COLO668 (cell line): ENCODE measurements around the gene HPGD.
A peak's percentile ranks its signal among the peaks of the same experiment; 100 is the strongest.
"Not testable (repeated sequence)": the region's sequence is repeated elsewhere in the genome, so short reads cannot be mapped to it uniquely, and the experiment has no call there.

Source experiments
- DNase-seq: peaks from one replicate; lab custom pipeline; 2025; ENCODE audit not compliant: unreplicated experiment; lab: John Stamatoyannopoulos, UW

HPGD gene

GRCh38 chr4:174526731-174527130 lies 4.4 kb upstream of the HPGD start:
- DNase-seq = no peak

- DNase-seq = no peak
Measured at GRCh38 chr4:174524242-174524641, 2.0 kb upstream of the HPGD start.

- DNase-seq = no peak
Measured at GRCh38 chr4:174523025-174523693, 871 bp upstream of the HPGD start.

- DNase-seq = peak; percentile 60
Measured at GRCh38 chr4:174521800-174522182, 497 bp downstream of the HPGD start.

GRCh38 chr4:174520660-174521059 lies 1.6 kb downstream of the HPGD start:
- DNase-seq = no peak

GRCh38 chr4:174517502-174518445 lies 4.5 kb downstream of the HPGD start:
- no peak for DNase-seq

GRCh38 chr4:174516794-174517193 lies 5.5 kb downstream of the HPGD start:
- DNase-seq = no peak

- DNase-seq = no peak
Measured at GRCh38 chr4:174516345-174516744, 5.9 kb downstream of the HPGD start.

- no peak for DNase-seq
Measured at GRCh38 chr4:174512745-174513144, 9.5 kb downstream of the HPGD start.

- no peak for DNase-seq
Measured at GRCh38 chr4:174505892-174506291, 16.4 kb downstream of the HPGD start.

- no peak for DNase-seq
Measured at GRCh38 chr4:174505007-174505406, 17.3 kb downstream of the HPGD start.

- no peak for DNase-seq
Measured at GRCh38 chr4:174503079-174503715, 19.1 kb downstream of the HPGD start.

GRCh38 chr4:174496631-174497432 lies 25.5 kb downstream of the HPGD start:
- peak; percentile 53 for DNase-seq

GRCh38 chr4:174495626-174496025 lies 26.7 kb downstream of the HPGD start:
- no peak for DNase-seq

GRCh38 chr4:174494726-174495125 lies 27.6 kb downstream of the HPGD start:
- DNase-seq = no peak

GRCh38 chr4:174494146-174494545 lies 28.1 kb downstream of the HPGD start:
- no peak for DNase-seq

- no peak for DNase-seq
Measured at GRCh38 chr4:174490451-174490961, 31.8 kb downstream of the HPGD start.

- not testable (repeated sequence) for DNase-seq
Measured at GRCh38 chr4:174488368-174488767, 33.9 kb downstream of the HPGD start.

- DNase-seq = no peak
Measured at GRCh38 chr4:174485025-174485424, 37.3 kb downstream of the HPGD start.

GRCh38 chr4:174483792-174484191 lies 38.5 kb downstream of the HPGD start:
- DNase-seq = no peak

- DNase-seq = no peak
Measured at GRCh38 chr4:174479140-174479539, 43.1 kb downstream of the HPGD start.
